SK-N-SH (cell line): ENCODE results near the gene KIF6.

Experiments used
- EZH2phosphoT487 ChIP-seq: fragments of 200-600 bp; sonication (generic); IDR thresholded peaks from 2 replicates; pipeline ENCODE4 v1.6.1; 2017; ENCODE audit warnings: low read depth, mixed run types, mild to moderate bottlenecking, antibody characterized with exemption, moderate library complexity, borderline replicate concordance
- IRF3 ChIP-seq: fragments of 150-350 bp; IDR thresholded peaks from 2 replicates; pipeline ENCODE4 v1.6.1; 2016; ENCODE audit warnings: mild to moderate bottlenecking, low read depth, low read length
- POLR2AphosphoS5 ChIP-seq: IDR thresholded peaks from 2 replicates; pipeline ENCODE4 v1.6.1; 2012; ENCODE audit warnings: low read depth, low read length
- USF2 ChIP-seq: fragments of 150-350 bp; IDR thresholded peaks from 2 replicates; pipeline ENCODE4 v1.6.1; 2017; ENCODE audit warnings: antibody characterized with exemption, low read length, low read depth, borderline replicate concordance
- TF ChIP-seq, protein P1 (sequence below): fragments of 200-600 bp; sonication (generic); IDR thresholded peaks from 2 replicates; pipeline ENCODE4 v1.6.1; 2017; ENCODE audit warnings: antibody characterized with exemption, mild to moderate bottlenecking, moderate library complexity

DNA sequence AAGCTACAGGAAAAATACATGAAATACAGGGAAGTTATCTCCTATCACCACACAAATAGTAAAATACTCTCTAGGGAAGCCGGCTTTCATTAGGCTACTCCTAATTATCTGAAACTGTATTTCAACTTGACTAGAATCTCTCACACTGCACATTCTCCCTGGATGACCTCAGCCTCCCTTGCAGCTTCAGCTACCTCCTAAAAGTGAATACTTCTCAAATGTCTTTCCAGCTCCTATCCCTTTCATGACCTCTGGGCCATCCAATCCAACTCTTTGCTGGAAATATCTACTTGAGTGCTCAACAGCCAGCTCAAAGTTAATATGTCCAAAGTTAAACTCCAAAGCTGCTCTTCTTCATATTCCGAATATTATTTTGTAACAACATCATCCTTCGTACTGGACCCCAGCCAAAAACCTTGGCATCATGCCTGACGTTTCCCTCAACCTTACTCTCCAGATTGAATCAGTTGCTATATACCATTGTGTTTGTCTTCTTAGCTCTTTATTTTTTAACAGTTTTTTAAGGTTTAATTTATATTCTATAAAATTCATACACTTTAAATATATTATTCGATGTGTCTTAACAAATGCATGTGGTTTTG lies 29.4 kb upstream of the KIF6 start:
- TF ChIP-seq, protein P1, sequence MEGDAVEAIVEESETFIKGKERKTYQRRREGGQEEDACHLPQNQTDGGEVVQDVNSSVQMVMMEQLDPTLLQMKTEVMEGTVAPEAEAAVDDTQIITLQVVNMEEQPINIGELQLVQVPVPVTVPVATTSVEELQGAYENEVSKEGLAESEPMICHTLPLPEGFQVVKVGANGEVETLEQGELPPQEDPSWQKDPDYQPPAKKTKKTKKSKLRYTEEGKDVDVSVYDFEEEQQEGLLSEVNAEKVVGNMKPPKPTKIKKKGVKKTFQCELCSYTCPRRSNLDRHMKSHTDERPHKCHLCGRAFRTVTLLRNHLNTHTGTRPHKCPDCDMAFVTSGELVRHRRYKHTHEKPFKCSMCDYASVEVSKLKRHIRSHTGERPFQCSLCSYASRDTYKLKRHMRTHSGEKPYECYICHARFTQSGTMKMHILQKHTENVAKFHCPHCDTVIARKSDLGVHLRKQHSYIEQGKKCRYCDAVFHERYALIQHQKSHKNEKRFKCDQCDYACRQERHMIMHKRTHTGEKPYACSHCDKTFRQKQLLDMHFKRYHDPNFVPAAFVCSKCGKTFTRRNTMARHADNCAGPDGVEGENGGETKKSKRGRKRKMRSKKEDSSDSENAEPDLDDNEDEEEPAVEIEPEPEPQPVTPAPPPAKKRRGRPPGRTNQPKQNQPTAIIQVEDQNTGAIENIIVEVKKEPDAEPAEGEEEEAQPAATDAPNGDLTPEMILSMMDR, result no peak
- TF ChIP-seq USF2 (no peak), EZH2phosphoT487 (no peak), IRF3 (no peak), POLR2AphosphoS5 (no peak)
